ENCODE measurements around the gene LSAMP. TPM values are rescaled to one million over a fixed set of nuclear protein-coding genes. Genes with fewer than 3 reads are reported as not detected.
"Not testable (repeated sequence)": the region's sequence is repeated elsewhere in the genome, so short reads cannot be mapped to it uniquely, and the experiment has no call there.

The LSAMP gene
- polyA plus RNA-seq, 1 donor: 7.6 TPM

- H3K4me3 ChIP-seq (ENCODE audit: low read length); H3K4me1 ChIP-seq (ENCODE audit: control insufficient read depth, insufficient read depth, low read length); H3K27me3 ChIP-seq (ENCODE audit: control insufficient read depth, insufficient read depth, low read length); H3K27ac ChIP-seq (ENCODE audit: low read length); DNase-seq; H3K36me3 ChIP-seq (ENCODE audit: control insufficient read depth, insufficient read depth, low read length); H3K9me3 ChIP-seq (ENCODE audit: control insufficient read depth, low read depth, low read length): not testable (repeated sequence)
- WGBS (ENCODE audit: insufficient coverage, low lambda C conversion rate): no CpG with 5 or more reads among the region's 1 CpG
These were observed 692.3 kb downstream of the LSAMP start for GRCh38 chr3:115752978-115753377.
